ENCODE measurements around the gene DALRD3. TPM values are rescaled to one million over a fixed set of nuclear protein-coding genes. Genes with fewer than 3 reads are reported as not detected.

DALRD3 gene
- total RNA-seq, 1 donor from 2014 or later = 32.9 TPM

DNA sequence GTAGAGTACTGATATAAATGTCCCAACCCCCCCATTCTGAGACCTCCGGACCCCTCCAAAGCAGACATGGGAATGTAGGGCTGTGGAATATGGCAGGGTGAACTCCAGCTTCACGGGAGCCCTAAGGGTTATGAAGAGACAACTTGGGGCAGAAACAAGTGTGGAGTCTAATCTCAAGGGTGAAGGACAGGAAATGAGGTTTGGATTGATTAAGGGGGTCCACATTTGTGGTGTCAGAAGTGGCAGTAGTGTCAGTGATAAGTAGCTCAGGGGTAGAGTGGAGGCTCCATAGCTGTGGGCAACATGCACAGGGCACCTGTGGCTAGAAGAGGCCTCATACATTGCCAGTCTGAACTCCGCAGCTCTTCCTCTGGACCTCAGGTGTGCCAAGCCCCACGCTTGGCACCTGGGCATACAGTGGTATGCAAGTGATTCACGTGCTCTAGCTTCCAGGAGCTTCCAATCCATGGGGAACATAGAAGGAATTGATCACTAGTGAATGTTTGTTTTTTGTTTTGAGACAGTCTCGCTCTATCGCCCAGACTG, 32.5 kb downstream of the DALRD3 start:
- H3K9ac ChIP-seq = no peak overlapping the region
- H4K20me1 ChIP-seq (ENCODE audit: low read depth) = no peaks in the 10 kb centered on the region
- H3F3A ChIP-seq (ENCODE audit: low read depth) = peaks cover 24% of the 10 kb centered on the region
- no peak overlapping the region for H3K27ac ChIP-seq
- no peaks in the 10 kb centered on the region for H3K27me3 ChIP-seq
- H3K9me3 ChIP-seq (ENCODE audit: low read depth) = no peaks in the 10 kb centered on the region
- no peaks in the 10 kb centered on the region for H3K9me3 Mint-ChIP-seq
- no peak overlapping the region for H2AFZ ChIP-seq (replicated peaks)
- H3K36me3 Mint-ChIP-seq = peaks cover 13% of the 10 kb centered on the region
- H3K27me3 Mint-ChIP-seq (ENCODE audit: insufficient read depth, low read depth) = peaks cover 11% of the 10 kb centered on the region
- no peak overlapping the region for H3K4me3 ChIP-seq
- DNase-seq (ENCODE audit: low spot score) = no peak
- peaks cover 6% of the 10 kb centered on the region for H3K4me1 ChIP-seq
- H3K4me2 ChIP-seq = no peak overlapping the region
- no peak overlapping the region for H3K4me3 Mint-ChIP-seq
- peaks cover 16% of the 10 kb centered on the region for H3K4me1 Mint-ChIP-seq
- H3K79me2 ChIP-seq (ENCODE audit: low read depth) = peaks cover 23% of the 10 kb centered on the region
- TF ChIP-seq EZH2phosphoT487 (IDR thresholded peaks at IDR 0.05) (no peak), CTCF (IDR thresholded peaks at IDR 0.05) (no peak), EZH2 (IDR thresholded peaks at IDR 0.05) (no peak)
- no peaks in the 10 kb centered on the region for H3K36me3 ChIP-seq
- no peak overlapping the region for H3K27ac Mint-ChIP-seq

GRCh38 chr3:48984663-48985062, 33.7 kb downstream of the DALRD3 start:
- no peak overlapping the region for H3K4me2 ChIP-seq
- H3K4me3 ChIP-seq = no peak overlapping the region
- Mint-ChIP-seq H3K27ac (peak overlapping the region; percentile 33), H3K36me3 (peaks cover 13% of the 10 kb centered on the region), H3K27me3 (ENCODE audit: insufficient read depth, low read depth) (peaks cover 11% of the 10 kb centered on the region), H3K4me3 (peak overlapping the region; percentile 56), H3K4me1 (peaks cover 12% of the 10 kb centered on the region), H3K9me3 (no peaks in the 10 kb centered on the region)
- H3K79me2 ChIP-seq (ENCODE audit: low read depth) = peaks cover 15% of the 10 kb centered on the region
- H4K20me1 ChIP-seq (ENCODE audit: low read depth) = peaks cover 3% of the 10 kb centered on the region
- H2AFZ ChIP-seq (replicated peaks) = no peak overlapping the region
- H3K27me3 ChIP-seq = no peaks in the 10 kb centered on the region
- H3K9ac ChIP-seq = no peak overlapping the region
- H3K4me1 ChIP-seq = peaks cover 5% of the 10 kb centered on the region
- H3F3A ChIP-seq (ENCODE audit: low read depth) = peaks cover 15% of the 10 kb centered on the region
- DNase-seq (ENCODE audit: low spot score) = no peak
- H3K36me3 ChIP-seq = no peaks in the 10 kb centered on the region
- TF ChIP-seq EZH2phosphoT487 (IDR thresholded peaks at IDR 0.05) = no peak
- no peak for TF ChIP-seq CTCF (IDR thresholded peaks at IDR 0.05)
- TF ChIP-seq EZH2 (IDR thresholded peaks at IDR 0.05) = no peak
- no peak overlapping the region for H3K27ac ChIP-seq
- H3K9me3 ChIP-seq (ENCODE audit: low read depth) = no peaks in the 10 kb centered on the region

GRCh38 chr3:48983096-48983495, 35.3 kb downstream of the DALRD3 start:
- H3K4me3 ChIP-seq = no peak overlapping the region
- H3K27me3 ChIP-seq = no peaks in the 10 kb centered on the region
- peaks cover 1% of the 10 kb centered on the region for H3K79me2 ChIP-seq (ENCODE audit: low read depth)
- Mint-ChIP-seq H3K27me3 (ENCODE audit: insufficient read depth, low read depth) (peaks cover 9% of the 10 kb centered on the region), H3K4me1 (peaks cover 3% of the 10 kb centered on the region), H3K9me3 (no peaks in the 10 kb centered on the region), H3K36me3 (peaks cover 18% of the 10 kb centered on the region), H3K27ac (no peak overlapping the region), H3K4me3 (no peak overlapping the region)
- no peaks in the 10 kb centered on the region for H3K9me3 ChIP-seq (ENCODE audit: low read depth)
- H3K4me2 ChIP-seq = no peak overlapping the region
- H3K9ac ChIP-seq = no peak overlapping the region
- no peak for DNase-seq (ENCODE audit: low spot score)
- no peak overlapping the region for H2AFZ ChIP-seq (replicated peaks)
- TF ChIP-seq EZH2 (IDR thresholded peaks at IDR 0.05) (no peak), CTCF (IDR thresholded peaks at IDR 0.05) (no peak), EZH2phosphoT487 (IDR thresholded peaks at IDR 0.05) (no peak)
- H3K4me1 ChIP-seq = no peaks in the 10 kb centered on the region
- peaks cover 6% of the 10 kb centered on the region for H3F3A ChIP-seq (ENCODE audit: low read depth)
- H3K36me3 ChIP-seq = no peaks in the 10 kb centered on the region
- H3K27ac ChIP-seq = no peak overlapping the region
- H4K20me1 ChIP-seq (ENCODE audit: low read depth) = peaks cover 3% of the 10 kb centered on the region
